ENCODE measurements around the gene QPCTL.

DNA sequence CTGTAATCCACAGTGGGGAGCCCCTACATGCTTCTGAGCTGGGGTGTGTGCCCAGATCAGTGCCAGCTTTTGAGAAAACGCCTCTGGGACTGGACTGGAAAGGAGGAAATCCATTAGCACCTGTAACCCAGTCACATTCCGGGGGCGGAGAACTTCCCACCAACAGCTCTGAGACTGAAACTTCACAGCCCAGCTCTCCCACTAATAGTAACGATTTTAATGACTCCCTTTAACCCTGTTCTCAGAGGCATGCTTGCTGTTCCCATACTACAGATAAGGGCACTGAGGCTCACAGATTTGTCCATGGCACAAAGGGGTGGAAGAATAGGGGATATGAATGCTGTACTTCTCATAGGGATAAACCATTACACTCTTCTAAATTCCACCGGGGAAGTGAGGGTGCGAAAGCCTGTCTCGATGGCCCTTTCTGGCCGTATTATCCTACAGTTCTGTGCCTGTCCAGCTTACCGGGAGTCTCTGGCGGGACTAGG is 37.4 kb downstream of the QPCTL start:
- TF ChIP-seq, protein P1, sequence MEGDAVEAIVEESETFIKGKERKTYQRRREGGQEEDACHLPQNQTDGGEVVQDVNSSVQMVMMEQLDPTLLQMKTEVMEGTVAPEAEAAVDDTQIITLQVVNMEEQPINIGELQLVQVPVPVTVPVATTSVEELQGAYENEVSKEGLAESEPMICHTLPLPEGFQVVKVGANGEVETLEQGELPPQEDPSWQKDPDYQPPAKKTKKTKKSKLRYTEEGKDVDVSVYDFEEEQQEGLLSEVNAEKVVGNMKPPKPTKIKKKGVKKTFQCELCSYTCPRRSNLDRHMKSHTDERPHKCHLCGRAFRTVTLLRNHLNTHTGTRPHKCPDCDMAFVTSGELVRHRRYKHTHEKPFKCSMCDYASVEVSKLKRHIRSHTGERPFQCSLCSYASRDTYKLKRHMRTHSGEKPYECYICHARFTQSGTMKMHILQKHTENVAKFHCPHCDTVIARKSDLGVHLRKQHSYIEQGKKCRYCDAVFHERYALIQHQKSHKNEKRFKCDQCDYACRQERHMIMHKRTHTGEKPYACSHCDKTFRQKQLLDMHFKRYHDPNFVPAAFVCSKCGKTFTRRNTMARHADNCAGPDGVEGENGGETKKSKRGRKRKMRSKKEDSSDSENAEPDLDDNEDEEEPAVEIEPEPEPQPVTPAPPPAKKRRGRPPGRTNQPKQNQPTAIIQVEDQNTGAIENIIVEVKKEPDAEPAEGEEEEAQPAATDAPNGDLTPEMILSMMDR (IDR thresholded peaks at IDR 0.05), result no peak
- TF ChIP-seq GATA2 (CRISPR knock-in tag; IDR thresholded peaks at IDR 0.05), result no peak
- TF ChIP-seq SMC3 (IDR thresholded peaks at IDR 0.05; ENCODE audit: low read depth, low read length), result no peak

Data from SK-N-SH (cell line).